Liver (tissue), 9 donors: ENCODE results near the gene CPNE8. TPM values are rescaled to one million over a fixed set of nuclear protein-coding genes. Genes with fewer than 3 reads are reported as not detected.

ENCODE experiments used
- DNase-seq: peaks from one replicate; pipeline ENCODE4 v3.0.0-alpha.2; 2017; ENCODE audit warnings: low spot score
- H3K27ac ChIP-seq, 2 donors: one replicate each; pipeline ENCODE4 v1.7.0; 2013; ENCODE audit warnings: inconsistent platforms in 2 of 2, low read length in 2 of 2, control low read depth in 1 of 2, low read depth in 1 of 2, mild to moderate bottlenecking in 1 of 2
- H3K27me3 ChIP-seq, 4 donors: one replicate each; pipeline versions ENCODE4 v1.6.1 to v1.7.0; 2013; ENCODE audit warnings: low read length in 3 of 4, inconsistent platforms in 1 of 4, mild to moderate bottlenecking in 1 of 4, moderate library complexity in 1 of 4; ENCODE audit not compliant: control insufficient read depth in 4 of 4, insufficient read depth in 4 of 4
- H3K36me3 ChIP-seq, 4 donors: one replicate each; pipeline versions ENCODE4 v1.6.1 to v1.7.0; 2013; ENCODE audit warnings: low read length in 3 of 4, mild to moderate bottlenecking in 3 of 4, low read depth in 1 of 4, moderate library complexity in 1 of 4; ENCODE audit not compliant: control insufficient read depth in 4 of 4, insufficient read depth in 3 of 4
- H3K4me1 ChIP-seq, 4 donors: one replicate each; pipeline versions ENCODE4 v1.6.1 to v1.7.0; 2013; ENCODE audit warnings: low read length in 3 of 4, mild to moderate bottlenecking in 3 of 4, moderate library complexity in 1 of 4; ENCODE audit not compliant: control insufficient read depth in 4 of 4, insufficient read depth in 4 of 4
- H3K4me3 ChIP-seq, 3 donors: one replicate each; pipeline versions ENCODE4 v1.6.1 to v1.7.0; 2013; ENCODE audit warnings: low read length in 3 of 3, control low read depth in 1 of 3, low read depth in 1 of 3, mild to moderate bottlenecking in 1 of 3
- H3K9ac ChIP-seq, 2 donors: one replicate each; pipeline ENCODE4 v1.7.0; 2013; ENCODE audit warnings: low read length in 2 of 2, mild to moderate bottlenecking in 2 of 2, moderate library complexity in 2 of 2, control low read depth in 1 of 2, low read depth in 1 of 2
- H3K9me3 ChIP-seq, 4 donors: one replicate each; pipeline versions ENCODE4 v1.6.1 to v1.7.0; 2013; ENCODE audit warnings: low read length in 3 of 4; ENCODE audit not compliant: control insufficient read depth in 4 of 4
- ATF3 ChIP-seq: IDR thresholded peaks from 2 replicates; pipeline ENCODE4 v1.6.1; 2016; ENCODE audit warnings: antibody characterized with exemption
- CTCF ChIP-seq: fragments of 150-350 bp; IDR thresholded peaks from 2 replicates; pipeline ENCODE4 v1.5.1; 2017; ENCODE audit warnings: improper control_type of control experiment, low read depth, low read length; ENCODE audit not compliant: missing input control
- FOXA1 ChIP-seq: IDR thresholded peaks from 2 replicates; pipeline ENCODE4 v1.6.1; 2016; ENCODE audit warnings: antibody characterized with exemption
- FOXA2 ChIP-seq: IDR thresholded peaks from 2 replicates; pipeline ENCODE4 v1.6.1; 2016; ENCODE audit warnings: antibody characterized with exemption
- GABPA ChIP-seq, 2 donors: IDR thresholded peaks in 1 of 2; conservative IDR thresholded peaks in 1 of 2; 2 replicates each; pipeline ENCODE4 v1.6.1; 2016; ENCODE audit warnings: antibody characterized with exemption in 2 of 2, mild to moderate bottlenecking in 1 of 2, moderate library complexity in 1 of 2
- HNF4A ChIP-seq, 2 donors: conservative IDR thresholded peaks; 2 replicates each; pipeline ENCODE4 v1.6.1; 2016; ENCODE audit warnings: antibody characterized with exemption in 2 of 2, mild to moderate bottlenecking in 2 of 2
- HNF4G ChIP-seq: IDR thresholded peaks from 2 replicates; pipeline ENCODE4 v1.6.1; 2016; ENCODE audit warnings: antibody characterized with exemption
- JUND ChIP-seq, 2 donors: IDR thresholded peaks; 2 replicates each; pipeline ENCODE4 v1.6.1; 2016; ENCODE audit warnings: antibody characterized with exemption in 2 of 2
- MAX ChIP-seq: IDR thresholded peaks from 2 replicates; pipeline ENCODE4 v1.6.1; 2016; ENCODE audit warnings: antibody characterized with exemption
- RAD21 ChIP-seq, 2 donors: IDR thresholded peaks; 2 replicates each; pipeline ENCODE4 v1.6.1; 2016; ENCODE audit warnings: antibody characterized with exemption in 2 of 2, mild to moderate bottlenecking in 2 of 2
- REST ChIP-seq: IDR thresholded peaks from 2 replicates; pipeline ENCODE4 v1.6.1; 2016; ENCODE audit warnings: antibody characterized with exemption, mild to moderate bottlenecking
- TAF1 ChIP-seq: conservative IDR thresholded peaks from 2 replicates; pipeline ENCODE4 v1.6.1; 2016; ENCODE audit warnings: antibody characterized with exemption, mild to moderate bottlenecking
- YY1 ChIP-seq: IDR thresholded peaks from 2 replicates; pipeline ENCODE4 v1.6.1; 2016; ENCODE audit warnings: antibody characterized with exemption, mild to moderate bottlenecking
- WGBS: extraction: QIAGEN DNeasy Blood & Tissue Kit; methylation state at CpG from one replicate; pipeline ENCODE4 v1.1.7; 2013; 5-methylcytosine and 5-hydroxymethylcytosine counted together
- polyA plus RNA-seq, 2 donors: library from polyadenylated mRNA; stranded (reverse) in 1 of 2; unstranded in 1 of 2; fragments of 200-250 nt in 1 of 2; fragments of >200 nt in 1 of 2; fragmentation: Nextera tagmentation in 1 of 2; extraction: Ambion mirVana in 1 of 2; gene quantifications; one replicate each; pipeline versions ENCODE4 v1.2.1 to v1.2.3, GENCODE V29; 2013 to 2015
- total RNA-seq, 2 donors: library from RNA; depleted of rRNA; stranded (reverse); fragments of >200 nt; gene quantifications; one replicate each; pipeline ENCODE4 v1.2.3, GENCODE V29; 2014
- TF ChIP-seq, protein P1 (sequence below): IDR thresholded peaks from 2 replicates; pipeline ENCODE4 v1.6.1; 2016; ENCODE audit warnings: antibody characterized with exemption
- donor health status: healthy.
- donor health status: healthy.
- donor health status: healthy.
- donor health status: healthy.
- donor health status: healthy.

Gene CPNE8
- total and polyA plus RNA-seq, 4 donors, result 4.2 to 27.4 (median 10.9) TPM

DNA sequence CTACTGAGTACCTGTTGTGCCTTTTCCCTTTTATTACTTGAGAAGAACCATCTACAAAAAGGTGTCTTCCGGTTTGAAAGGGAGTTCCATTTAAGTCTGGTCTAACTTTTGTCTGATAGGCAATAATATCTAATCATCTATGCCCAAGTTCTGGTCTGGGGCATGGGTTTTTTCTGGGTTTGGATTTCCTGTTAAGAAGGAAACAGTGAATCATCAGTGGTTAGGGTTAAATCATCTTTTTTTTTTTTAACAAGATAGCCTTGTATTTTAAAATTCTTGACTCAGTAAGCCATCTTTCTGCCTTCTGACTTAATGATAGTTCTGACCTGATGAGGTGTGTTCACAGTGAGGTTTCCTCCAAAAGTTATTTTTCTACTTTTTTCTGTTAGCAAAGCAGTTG is 29.3 kb upstream of the CPNE8 start (continued):
- TF ChIP-seq REST, result no peak
- no peak for TF ChIP-seq RAD21 (IDR thresholded peaks at IDR 0.05)
- TF ChIP-seq HNF4G, result no peak
- no peak for TF ChIP-seq FOXA1

- Histone ChIP-seq H3K4me1 (no peaks in the 10 kb centered on the region), H3K9me3 (peaks cover 0 to 4% (median 2%) of the 10 kb centered on the region in 4 donors), H3K4me3 (no peak overlapping the region), H3K27me3 (no peaks in the 10 kb centered on the region), H3K36me3 (no peaks in the 10 kb centered on the region), H3K9ac (no peak overlapping the region), H3K27ac (no peak overlapping the region)
- DNase-seq, result no peak
- no peak for TF ChIP-seq ATF3
- TF ChIP-seq FOXA2, result no peak
- TF ChIP-seq TAF1, result no peak
- TF ChIP-seq JUND (IDR thresholded peaks at IDR 0.05), result no peak
- no peak for TF ChIP-seq HNF4G
- TF ChIP-seq YY1, result no peak
- TF ChIP-seq, protein P1, sequence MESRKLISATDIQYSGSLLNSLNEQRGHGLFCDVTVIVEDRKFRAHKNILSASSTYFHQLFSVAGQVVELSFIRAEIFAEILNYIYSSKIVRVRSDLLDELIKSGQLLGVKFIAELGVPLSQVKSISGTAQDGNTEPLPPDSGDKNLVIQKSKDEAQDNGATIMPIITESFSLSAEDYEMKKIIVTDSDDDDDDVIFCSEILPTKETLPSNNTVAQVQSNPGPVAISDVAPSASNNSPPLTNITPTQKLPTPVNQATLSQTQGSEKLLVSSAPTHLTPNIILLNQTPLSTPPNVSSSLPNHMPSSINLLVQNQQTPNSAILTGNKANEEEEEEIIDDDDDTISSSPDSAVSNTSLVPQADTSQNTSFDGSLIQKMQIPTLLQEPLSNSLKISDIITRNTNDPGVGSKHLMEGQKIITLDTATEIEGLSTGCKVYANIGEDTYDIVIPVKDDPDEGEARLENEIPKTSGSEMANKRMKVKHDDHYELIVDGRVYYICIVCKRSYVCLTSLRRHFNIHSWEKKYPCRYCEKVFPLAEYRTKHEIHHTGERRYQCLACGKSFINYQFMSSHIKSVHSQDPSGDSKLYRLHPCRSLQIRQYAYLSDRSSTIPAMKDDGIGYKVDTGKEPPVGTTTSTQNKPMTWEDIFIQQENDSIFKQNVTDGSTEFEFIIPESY, result no peak
- no peak for TF ChIP-seq CTCF
- no peak for TF ChIP-seq MAX
- no peak for TF ChIP-seq HNF4A (conservative IDR thresholded peaks at IDR 0.05)
- no peak for TF ChIP-seq FOXA1
- TF ChIP-seq GABPA (IDR thresholded peaks at IDR 0.05 in 1 of 2, conservative IDR thresholded peaks at IDR 0.05 in 1 of 2), result no peak
- no peak for TF ChIP-seq REST
- 72% methylated on average over 5 of the region's 5 CpGs for WGBS
Observed at GRCh38 chr12:38934078-38934584, 28.7 kb upstream of the CPNE8 start.
